Eye (tissue), 1 donor: ENCODE data around the gene SCAF1.
A peak's percentile ranks its signal among the peaks of the same experiment; 100 is the strongest.

Source experiments
- DNase-seq: peaks from one replicate; pipeline ENCODE4 v3.0.0-alpha.2; 2015

SCAF1 gene

GRCh38 chr19:49645592-49645991 lies 3.6 kb downstream of the SCAF1 start:
- no peak for DNase-seq

DNA sequence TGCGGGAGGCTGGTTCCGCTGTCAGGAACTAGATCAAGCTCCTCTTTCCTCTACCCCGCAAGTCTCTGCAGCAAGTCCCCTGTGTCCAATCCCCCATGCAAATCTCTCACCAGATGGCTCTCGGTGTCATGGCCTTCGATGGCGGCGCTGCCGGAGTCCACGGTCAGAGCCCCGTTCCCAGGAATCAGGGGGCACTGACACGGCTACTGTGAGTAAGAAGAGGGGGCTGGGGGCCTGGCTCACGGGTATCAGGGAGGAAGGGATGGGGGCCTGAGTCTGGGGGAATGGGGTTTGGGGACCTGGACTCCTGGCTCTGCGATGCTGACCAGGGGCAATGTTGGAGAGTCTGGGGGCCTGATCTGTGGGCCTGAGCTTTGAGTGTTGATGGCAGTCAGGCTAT lies 4.0 kb downstream of the SCAF1 start:
- DNase-seq, result no peak

GRCh38 chr19:49646586-49646985 lies 4.6 kb downstream of the SCAF1 start:
- no peak for DNase-seq

DNA sequence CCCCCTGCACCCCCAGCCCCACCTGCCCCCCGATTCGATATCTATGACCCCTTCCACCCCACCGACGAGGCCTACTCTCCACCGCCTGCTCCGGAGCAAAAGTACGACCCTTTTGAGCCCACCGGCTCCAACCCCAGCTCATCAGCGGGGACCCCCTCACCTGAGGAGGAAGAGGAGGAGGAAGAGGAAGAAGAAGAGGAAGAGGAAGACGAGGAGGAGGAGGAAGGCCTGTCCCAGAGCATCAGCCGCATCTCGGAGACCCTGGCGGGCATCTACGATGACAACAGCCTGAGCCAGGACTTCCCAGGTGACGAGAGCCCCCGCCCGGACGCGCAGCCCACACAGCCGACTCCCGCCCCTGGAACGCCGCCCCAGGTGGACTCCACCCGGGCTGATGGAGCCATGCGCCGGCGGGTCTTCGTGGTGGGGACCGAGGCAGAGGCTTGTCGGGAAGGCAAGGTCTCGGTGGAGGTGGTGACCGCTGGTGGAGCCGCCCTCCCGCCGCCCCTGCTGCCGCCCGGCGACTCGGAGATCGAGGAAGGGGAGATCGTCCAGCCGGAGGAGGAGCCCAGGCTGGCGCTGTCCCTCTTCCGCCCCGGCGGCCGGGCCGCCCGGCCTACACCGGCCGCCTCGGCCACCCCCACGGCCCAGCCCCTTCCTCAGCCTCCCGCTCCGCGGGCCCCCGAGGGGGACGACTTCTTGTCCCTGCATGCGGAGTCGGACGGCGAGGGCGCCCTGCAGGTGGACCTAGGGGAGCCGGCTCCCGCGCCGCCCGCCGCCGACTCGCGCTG lies 9.2 kb downstream of the SCAF1 start:
- no peak for DNase-seq

DNA sequence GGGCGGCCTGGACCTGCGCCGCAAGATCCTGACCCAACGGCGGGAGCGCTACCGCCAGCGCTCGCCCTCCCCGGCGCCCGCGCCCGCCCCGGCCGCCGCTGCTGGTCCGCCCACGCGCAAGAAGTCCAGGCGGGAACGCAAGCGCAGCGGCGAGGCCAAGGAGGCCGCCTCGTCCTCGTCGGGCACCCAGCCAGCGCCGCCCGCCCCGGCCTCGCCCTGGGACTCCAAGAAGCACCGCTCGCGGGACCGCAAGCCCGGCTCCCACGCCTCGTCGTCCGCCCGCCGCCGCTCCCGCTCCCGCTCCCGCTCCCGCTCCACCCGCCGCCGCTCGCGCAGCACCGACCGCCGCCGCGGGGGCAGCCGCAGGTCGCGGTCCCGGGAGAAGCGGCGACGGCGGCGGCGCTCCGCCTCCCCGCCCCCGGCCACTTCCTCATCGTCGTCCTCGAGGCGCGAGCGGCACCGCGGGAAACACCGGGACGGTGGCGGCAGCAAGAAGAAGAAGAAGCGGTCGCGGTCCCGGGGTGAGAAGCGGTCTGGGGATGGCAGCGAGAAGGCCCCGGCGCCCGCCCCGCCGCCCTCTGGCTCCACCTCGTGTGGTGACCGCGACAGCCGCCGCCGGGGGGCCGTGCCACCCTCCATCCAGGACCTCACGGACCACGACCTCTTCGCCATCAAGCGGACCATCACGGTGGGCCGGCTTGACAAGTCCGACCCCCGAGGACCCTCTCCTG lies 10.0 kb downstream of the SCAF1 start:
- DNase-seq, result no peak

- DNase-seq, result no peak
Observed at GRCh38 chr19:49652551-49653465, 10.8 kb downstream of the SCAF1 start.

DNA sequence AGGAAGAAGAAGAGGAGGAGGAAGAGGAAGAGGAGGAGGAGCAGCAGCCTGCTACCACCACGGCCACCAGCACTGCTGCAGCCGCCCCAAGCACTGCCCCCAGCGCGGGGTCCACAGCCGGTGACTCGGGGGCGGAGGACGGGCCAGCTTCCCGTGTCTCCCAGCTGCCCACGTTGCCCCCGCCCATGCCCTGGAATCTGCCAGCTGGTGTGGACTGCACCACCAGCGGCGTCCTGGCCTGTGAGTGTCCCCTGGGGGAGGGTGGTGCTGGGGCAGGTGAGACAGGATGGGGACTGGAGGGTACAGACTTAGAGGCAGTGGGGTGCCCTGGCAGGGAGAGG lies 11.4 kb downstream of the SCAF1 start:
- no peak for DNase-seq

DNA sequence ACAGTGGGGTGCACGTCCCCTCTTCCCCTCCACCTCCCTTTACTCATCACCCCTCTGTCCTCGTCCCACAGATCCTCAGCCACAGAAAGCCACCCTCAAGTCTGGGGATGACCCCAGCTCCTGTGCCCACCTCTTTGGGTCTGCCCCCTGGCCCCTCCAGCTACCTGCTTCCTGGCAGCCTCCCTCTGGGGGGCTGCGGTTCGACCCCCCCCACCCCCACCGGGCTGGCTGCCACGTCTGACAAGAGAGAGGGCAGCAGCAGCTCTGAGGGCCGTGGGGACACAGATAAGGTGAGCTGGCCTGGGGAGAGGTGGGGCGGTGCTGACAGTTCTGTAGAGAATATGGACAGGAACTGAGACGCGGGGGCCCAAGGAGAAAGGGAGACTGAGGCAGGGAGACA lies 12.6 kb downstream of the SCAF1 start:
- DNase-seq, result no peak

DNA sequence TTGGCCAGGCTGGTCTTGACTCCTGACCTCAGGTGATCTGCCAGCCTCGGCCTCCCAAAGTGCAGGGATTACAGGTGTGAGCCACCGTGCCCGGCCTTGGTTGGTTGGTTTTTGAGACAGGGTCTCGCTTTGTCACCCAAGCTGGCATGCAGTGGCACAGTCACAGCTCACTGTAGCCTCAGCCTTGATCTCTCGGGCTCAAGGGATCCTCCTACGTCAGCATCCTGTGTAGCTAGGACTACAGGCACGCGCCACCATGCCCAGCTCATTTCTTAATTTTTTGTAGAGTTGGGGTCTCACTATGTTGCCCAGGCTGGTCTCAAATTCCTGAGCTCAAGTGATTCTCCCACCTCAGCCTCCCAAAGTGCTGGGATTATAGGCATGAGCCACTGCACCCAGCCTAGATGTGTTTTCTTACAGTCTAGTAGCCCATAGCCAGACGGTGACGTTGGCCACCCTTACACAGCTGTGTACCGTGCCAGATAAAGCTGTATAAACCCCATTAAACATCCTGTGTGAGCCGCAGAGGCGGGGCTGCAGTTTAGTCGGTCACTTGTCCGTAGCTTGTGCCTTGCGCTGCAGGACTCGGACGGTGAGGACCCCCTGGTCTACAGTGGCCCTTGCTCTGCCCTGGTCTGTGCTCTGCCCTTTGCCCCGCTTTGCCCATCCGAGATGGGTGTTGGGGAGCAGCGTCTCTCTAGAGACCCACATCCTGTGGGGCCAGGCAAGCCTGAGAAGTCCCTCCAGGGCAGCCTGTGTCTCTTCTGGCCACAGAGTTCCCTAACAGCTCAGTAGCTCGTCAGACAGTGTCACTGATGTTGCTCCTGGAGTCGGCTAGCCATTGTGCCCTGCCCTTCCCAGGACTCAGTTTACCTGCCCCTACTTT lies 13.8 kb downstream of the SCAF1 start:
- no peak for DNase-seq

DNA sequence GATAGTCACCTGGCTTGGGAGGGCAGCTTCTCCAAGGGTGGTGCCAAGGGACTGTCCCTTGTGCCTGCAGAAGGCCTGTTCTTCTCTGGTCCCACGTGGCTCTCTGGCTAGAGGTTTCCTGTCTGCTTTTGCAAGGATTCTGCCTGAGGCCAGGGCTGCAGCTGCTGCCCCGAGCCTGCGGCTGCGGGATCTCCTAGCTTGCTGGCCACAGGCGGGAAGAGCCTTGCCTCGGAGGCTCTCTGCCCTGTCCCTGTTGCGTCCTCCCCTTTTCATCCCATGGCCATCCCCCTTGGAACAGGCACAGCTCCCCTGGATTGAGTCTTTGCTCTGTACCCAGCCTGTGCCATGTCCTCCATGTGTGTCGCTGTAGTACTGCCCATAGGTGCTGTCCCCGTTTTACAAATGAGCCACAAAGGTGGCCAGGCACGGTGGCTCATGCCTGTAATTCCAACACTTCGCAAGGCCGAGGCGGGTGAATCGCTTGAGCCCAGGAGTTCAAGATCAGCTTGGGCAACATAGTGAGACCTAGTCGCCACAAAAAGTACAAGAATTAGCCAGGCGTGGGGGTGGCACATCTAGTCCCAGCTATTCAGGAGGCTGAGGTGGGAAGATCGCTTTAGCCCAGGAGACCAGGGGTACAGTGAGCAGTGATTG lies 14.6 kb downstream of the SCAF1 start:
- DNase-seq, result no peak

GRCh38 chr19:49657493-49658138 lies 15.6 kb downstream of the SCAF1 start:
- no peak for DNase-seq

- DNase-seq, result no peak
Observed at GRCh38 chr19:49658139-49658517, 16.1 kb downstream of the SCAF1 start.

DNA sequence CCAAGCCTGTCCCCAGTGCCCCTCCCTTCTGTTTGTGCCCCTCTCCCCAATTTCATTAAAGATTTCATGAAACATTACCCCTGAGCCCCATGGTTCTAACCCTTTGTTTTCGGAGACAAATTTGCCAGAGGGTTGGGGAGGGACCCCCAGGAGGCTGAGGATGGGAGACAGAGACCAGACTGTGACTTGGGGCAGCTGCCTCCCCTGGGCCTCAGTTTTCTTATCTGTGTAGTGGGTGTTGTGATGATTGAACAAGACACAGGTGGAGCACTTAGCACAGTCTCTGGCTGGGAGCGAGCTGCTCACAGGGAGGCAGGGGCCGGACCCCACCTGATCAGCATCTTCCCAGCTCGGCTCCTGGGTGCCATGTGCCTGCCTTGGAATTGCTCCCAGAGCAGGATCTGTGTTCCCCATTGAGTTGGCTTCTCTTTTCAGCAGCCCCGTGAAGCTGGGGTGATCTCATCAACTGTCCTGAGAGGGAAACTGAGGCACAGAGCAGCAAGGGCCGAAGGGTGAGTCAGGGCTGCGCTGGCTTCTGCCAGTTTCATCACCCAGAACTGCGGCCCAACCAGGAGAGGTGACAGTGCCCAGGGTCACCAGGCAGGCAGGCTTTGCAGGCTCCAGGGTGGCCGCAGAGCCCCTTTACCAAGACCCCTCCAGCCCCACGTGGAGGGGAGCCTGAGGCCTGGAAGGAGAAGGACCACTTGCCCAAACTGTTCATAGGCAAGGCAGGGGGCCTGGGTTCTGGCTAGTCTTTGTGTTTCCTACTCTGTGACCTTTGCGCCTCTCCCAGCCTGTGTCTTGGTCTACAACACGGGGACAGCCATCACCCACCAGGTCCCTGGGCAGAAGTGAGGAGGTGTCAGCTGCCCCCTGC lies 16.8 kb downstream of the SCAF1 start:
- no peak for DNase-seq

GRCh38 chr19:49660338-49660961 lies 18.4 kb downstream of the SCAF1 start:
- no peak for DNase-seq

- DNase-seq, result no peak
Observed at GRCh38 chr19:49662011-49662410, 20.0 kb downstream of the SCAF1 start.

DNA sequence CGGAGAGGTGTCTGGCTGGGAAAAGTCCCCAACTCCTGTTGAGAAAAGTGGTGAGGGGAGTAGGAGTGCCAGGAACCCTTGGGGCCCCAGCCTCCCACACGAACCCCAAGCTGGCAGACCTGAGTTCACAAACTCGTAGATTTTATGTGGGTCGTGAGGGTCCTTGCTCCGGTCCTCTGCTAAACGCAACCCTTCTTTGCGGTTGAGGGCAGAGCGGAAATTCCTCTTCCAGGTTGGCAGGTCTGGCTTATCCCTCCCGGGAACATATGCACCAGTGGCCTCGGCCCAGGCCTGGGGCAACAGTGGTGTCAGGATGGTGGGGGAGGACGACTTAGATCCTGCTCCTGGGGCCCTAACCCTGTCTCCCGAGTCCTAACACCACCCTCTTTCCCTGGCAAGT lies 21.2 kb downstream of the SCAF1 start:
- DNase-seq, result no peak

GRCh38 chr19:49664171-49665035 lies 22.4 kb downstream of the SCAF1 start:
- peak; percentile 91 for DNase-seq

- DNase-seq, result peak; percentile 51
Observed at GRCh38 chr19:49665036-49665350, 23.0 kb downstream of the SCAF1 start.
